ENCODE results near the gene AIRE. TPM values are rescaled to one million over a fixed set of nuclear protein-coding genes. Genes with fewer than 3 reads are reported as not detected.

AIRE gene
- polyA plus RNA-seq, 1 donor from 2014 or later, result not detected

- no peak overlapping the region for H3K4me2 ChIP-seq (ENCODE audit: low read length)
- TF ChIP-seq MXI1 (conservative IDR thresholded peaks at IDR 0.05; ENCODE audit: poor library complexity, severe bottlenecking) (no peak), REST (IDR thresholded peaks at IDR 0.05; ENCODE audit: borderline replicate concordance) (no peak), TAF1 (IDR thresholded peaks at IDR 0.05; ENCODE audit: low read depth) (no peak)
- H3K4me3 ChIP-seq (ENCODE audit: low read length), result no peak overlapping the region
- H3K9me2 ChIP-seq (ENCODE audit: insufficient read depth, low read length), result no peaks in the 10 kb centered on the region
- H3K36me3 ChIP-seq (ENCODE audit: insufficient read depth, low read length), result no peaks in the 10 kb centered on the region
- H3K9ac ChIP-seq (ENCODE audit: low read length), result no peak overlapping the region
- no peaks in the 10 kb centered on the region for H3K9me3 ChIP-seq (ENCODE audit: low read length)
- H3F3A ChIP-seq (ENCODE audit: insufficient read depth, low read length, poor library complexity, severe bottlenecking), result no peaks in the 10 kb centered on the region
- no peaks in the 10 kb centered on the region for H3K79me2 ChIP-seq (replicated peaks; ENCODE audit: insufficient read depth, low read length)
- no peaks in the 10 kb centered on the region for H3K27me3 ChIP-seq (ENCODE audit: insufficient read depth, low read depth, low read length)
- no peak overlapping the region for H3K27ac ChIP-seq (ENCODE audit: low read length)
- H4K20me1 ChIP-seq (ENCODE audit: insufficient read depth), result no peaks in the 10 kb centered on the region
- no peak overlapping the region for H2AFZ ChIP-seq (ENCODE audit: low read depth, low read length)
Observed at GRCh38 chr21:44263768-44264167, 21.9 kb upstream of the AIRE start.

- no peak overlapping the region for H3K27ac ChIP-seq (ENCODE audit: low read length)
- H3F3A ChIP-seq (ENCODE audit: insufficient read depth, low read length, poor library complexity, severe bottlenecking), result no peaks in the 10 kb centered on the region
- H3K27me3 ChIP-seq (ENCODE audit: insufficient read depth, low read depth, low read length), result no peaks in the 10 kb centered on the region
- no peaks in the 10 kb centered on the region for H3K36me3 ChIP-seq (ENCODE audit: insufficient read depth, low read length)
- no peaks in the 10 kb centered on the region for H3K79me2 ChIP-seq (replicated peaks; ENCODE audit: insufficient read depth, low read length)
- no peaks in the 10 kb centered on the region for H3K9me3 ChIP-seq (ENCODE audit: low read length)
- no peaks in the 10 kb centered on the region for H3K9me2 ChIP-seq (ENCODE audit: insufficient read depth, low read length)
- no peak overlapping the region for H2AFZ ChIP-seq (ENCODE audit: low read depth, low read length)
- no peaks in the 10 kb centered on the region for H4K20me1 ChIP-seq (ENCODE audit: insufficient read depth)
- H3K9ac ChIP-seq (ENCODE audit: low read length), result no peak overlapping the region
- TF ChIP-seq SMC3 (conservative IDR thresholded peaks at IDR 0.05; ENCODE audit: poor library complexity) (no peak), CTCF (IDR thresholded peaks at IDR 0.05; ENCODE audit: poor library complexity, severe bottlenecking) (no peak), REST (IDR thresholded peaks at IDR 0.05; ENCODE audit: borderline replicate concordance) (no peak), RAD21 (conservative IDR thresholded peaks at IDR 0.05) (no peak), POLR2AphosphoS5 (IDR thresholded peaks at IDR 0.05) (no peak), TAF1 (IDR thresholded peaks at IDR 0.05; ENCODE audit: low read depth) (no peak), MXI1 (conservative IDR thresholded peaks at IDR 0.05; ENCODE audit: poor library complexity, severe bottlenecking) (no peak), EP300 (conservative IDR thresholded peaks at IDR 0.05; ENCODE audit: poor library complexity, severe bottlenecking) (no peak), EZH2 (IDR thresholded peaks at IDR 0.05; ENCODE audit: borderline replicate concordance, insufficient read depth, low read length, poor library complexity, severe bottlenecking) (no peak)
- no peak overlapping the region for H3K4me2 ChIP-seq (ENCODE audit: low read length)
- H3K4me3 ChIP-seq (ENCODE audit: low read length), result no peak overlapping the region
Observed at GRCh38 chr21:44265734-44266270, 19.9 kb upstream of the AIRE start.
